ENCODE data around the gene FUBP3.

Gene FUBP3

GRCh38 chr9:130640681-130641080 lies 61.3 kb downstream of the FUBP3 start:
- Histone ChIP-seq H3K4me1 (ENCODE audit: insufficient read depth, low read length, poor library complexity, severe bottlenecking) (no peaks in the 10 kb centered on the region), H2AFZ (ENCODE audit: low read length) (no peak overlapping the region), H3K9me3 (ENCODE audit: insufficient read depth, low read depth, low read length) (no peaks in the 10 kb centered on the region), H3K4me2 (ENCODE audit: low read depth, low read length, poor library complexity, severe bottlenecking) (no peak overlapping the region), H3K9me2 (replicated peaks; ENCODE audit: low read depth, low read length) (no peaks in the 10 kb centered on the region), H3K9ac (ENCODE audit: low read depth, low read length, poor library complexity, severe bottlenecking) (no peak overlapping the region), H3K79me2 (ENCODE audit: insufficient read depth, low read length) (no peaks in the 10 kb centered on the region), H3K36me3 (ENCODE audit: insufficient read depth, low read length) (no peaks in the 10 kb centered on the region; the same call in 1 of the 2 replicates), H3K4me3 (ENCODE audit: low read length, poor library complexity, severe bottlenecking) (no peak overlapping the region), H3F3A (ENCODE audit: low read depth) (no peaks in the 10 kb centered on the region), H4K20me1 (ENCODE audit: insufficient read depth, low read length, poor library complexity, severe bottlenecking) (no peaks in the 10 kb centered on the region), H3K27me3 (ENCODE audit: insufficient read depth, low read length, poor library complexity, severe bottlenecking) (no peaks in the 10 kb centered on the region)
- TF ChIP-seq CTCF (conservative IDR thresholded peaks at IDR 0.05; ENCODE audit: low read length) (0 out of 2 replicates have a peak, but pooled peaks have one; percentile 10), EZH2phosphoT487 (IDR thresholded peaks at IDR 0.05; ENCODE audit: borderline replicate concordance) (no peak)

- Histone ChIP-seq H3K4me1 (ENCODE audit: insufficient read depth, low read length, poor library complexity, severe bottlenecking) (no peaks in the 10 kb centered on the region), H3K4me3 (ENCODE audit: low read length, poor library complexity, severe bottlenecking) (no peak overlapping the region), H3K36me3 (ENCODE audit: insufficient read depth, low read length) (no peaks in the 10 kb centered on the region), H3K27me3 (ENCODE audit: insufficient read depth, low read length, poor library complexity, severe bottlenecking) (no peaks in the 10 kb centered on the region), H3K4me2 (ENCODE audit: low read depth, low read length, poor library complexity, severe bottlenecking) (no peak overlapping the region), H3K9me3 (ENCODE audit: insufficient read depth, low read depth, low read length) (no peaks in the 10 kb centered on the region), H3K79me2 (ENCODE audit: insufficient read depth, low read length) (no peaks in the 10 kb centered on the region), H3K9me2 (replicated peaks; ENCODE audit: low read depth, low read length) (no peaks in the 10 kb centered on the region), H4K20me1 (ENCODE audit: insufficient read depth, low read length, poor library complexity, severe bottlenecking) (no peaks in the 10 kb centered on the region), H2AFZ (ENCODE audit: low read length) (no peak overlapping the region), H3F3A (ENCODE audit: low read depth) (no peaks in the 10 kb centered on the region), H3K9ac (ENCODE audit: low read depth, low read length, poor library complexity, severe bottlenecking) (no peak overlapping the region)
- TF ChIP-seq CTCF (conservative IDR thresholded peaks at IDR 0.05; ENCODE audit: low read length) (no peak), EZH2phosphoT487 (IDR thresholded peaks at IDR 0.05; ENCODE audit: borderline replicate concordance) (no peak)
Observed at GRCh38 chr9:130642926-130643325, 63.5 kb downstream of the FUBP3 start.

GRCh38 chr9:130651221-130651620 lies 71.8 kb downstream of the FUBP3 start:
- Histone ChIP-seq H4K20me1 (ENCODE audit: insufficient read depth, low read length, poor library complexity, severe bottlenecking) (no peaks in the 10 kb centered on the region), H3K79me2 (ENCODE audit: insufficient read depth, low read length) (no peaks in the 10 kb centered on the region), H2AFZ (ENCODE audit: low read length) (no peak overlapping the region), H3F3A (ENCODE audit: low read depth) (no peaks in the 10 kb centered on the region), H3K4me3 (ENCODE audit: low read length, poor library complexity, severe bottlenecking) (no peak overlapping the region), H3K9me2 (replicated peaks; ENCODE audit: low read depth, low read length) (no peaks in the 10 kb centered on the region), H3K4me1 (ENCODE audit: insufficient read depth, low read length, poor library complexity, severe bottlenecking) (no peaks in the 10 kb centered on the region), H3K27me3 (ENCODE audit: insufficient read depth, low read length, poor library complexity, severe bottlenecking) (no peaks in the 10 kb centered on the region), H3K9ac (ENCODE audit: low read depth, low read length, poor library complexity, severe bottlenecking) (no peak overlapping the region), H3K4me2 (ENCODE audit: low read depth, low read length, poor library complexity, severe bottlenecking) (no peak overlapping the region), H3K9me3 (ENCODE audit: insufficient read depth, low read depth, low read length) (no peaks in the 10 kb centered on the region), H3K36me3 (ENCODE audit: insufficient read depth, low read length) (no peaks in the 10 kb centered on the region)
- TF ChIP-seq CTCF (conservative IDR thresholded peaks at IDR 0.05; ENCODE audit: low read length) (no peak), EZH2phosphoT487 (IDR thresholded peaks at IDR 0.05; ENCODE audit: borderline replicate concordance) (no peak)
